GM13976 (cell line): ENCODE results near the gene CNRIP1.
A peak's percentile ranks its signal among the peaks of the same experiment; 100 is the strongest.

ENCODE experiments used
- DNase-seq: peaks from one replicate; pipeline ENCODE4 v3.0.0; 2012; ENCODE audit warnings: low spot score
- in situ Hi-C: fragments of 300-500 bp; cut with MboI; formaldehyde crosslinking; loops from one replicate; pipeline ENCODE4 v1.12.0; 2022; ENCODE audit warnings: low sequenced_read_pairs, mixed read lengths, inconsistent platforms; ENCODE audit not compliant: unreplicated experiment
- TF ChIP-seq, protein P1 (sequence below): IDR thresholded peaks from 2 replicates; pipeline ENCODE4 v1.5.1; 2012; ENCODE audit warnings: borderline replicate concordance, mild to moderate bottlenecking; ENCODE audit not compliant: insufficient read depth; ENCODE audit errors: extremely low read depth, missing control alignments, control extremely low read depth

Gene CNRIP1

DNA sequence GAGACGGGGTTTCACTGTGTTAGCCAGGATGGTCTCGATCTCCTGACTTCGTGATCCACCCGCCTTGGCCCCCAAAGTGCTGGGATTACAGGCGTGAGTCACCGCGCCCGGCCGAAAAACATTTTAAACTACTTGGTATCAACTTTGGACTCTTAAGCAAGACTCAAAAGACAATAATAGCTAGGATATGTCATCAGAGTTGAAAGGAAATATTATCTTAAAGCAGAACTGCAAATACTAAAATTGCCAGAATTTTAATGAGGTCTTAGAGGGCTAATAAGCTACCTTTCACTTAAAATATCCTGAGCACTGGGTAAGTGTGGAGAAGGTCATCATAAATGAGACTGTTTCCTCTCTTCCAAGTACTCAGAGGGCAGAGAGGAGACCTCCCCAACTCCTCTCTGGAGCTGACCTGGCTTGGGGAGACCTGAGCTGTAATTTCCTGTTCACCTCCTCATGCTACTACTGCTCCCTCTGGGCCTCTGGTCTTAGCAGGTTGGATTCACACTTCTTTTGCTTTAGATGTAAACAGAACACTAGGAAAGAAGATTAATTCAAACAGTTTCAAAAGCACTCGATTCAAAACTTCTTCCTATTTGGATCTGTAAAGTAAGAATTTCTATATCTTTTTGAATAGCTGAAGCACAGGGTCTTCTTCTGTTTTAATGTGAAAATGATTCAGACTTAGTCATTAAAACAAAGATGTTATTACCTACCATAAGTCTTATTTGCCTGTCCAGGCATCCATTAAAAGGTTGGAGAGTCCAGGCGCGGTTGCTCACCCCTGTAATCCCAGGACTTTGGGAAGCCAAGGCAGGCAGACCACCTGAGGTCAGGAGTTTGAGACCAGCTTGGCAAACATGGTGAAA is 16.5 kb downstream of the CNRIP1 start:
- TF ChIP-seq, protein P1, sequence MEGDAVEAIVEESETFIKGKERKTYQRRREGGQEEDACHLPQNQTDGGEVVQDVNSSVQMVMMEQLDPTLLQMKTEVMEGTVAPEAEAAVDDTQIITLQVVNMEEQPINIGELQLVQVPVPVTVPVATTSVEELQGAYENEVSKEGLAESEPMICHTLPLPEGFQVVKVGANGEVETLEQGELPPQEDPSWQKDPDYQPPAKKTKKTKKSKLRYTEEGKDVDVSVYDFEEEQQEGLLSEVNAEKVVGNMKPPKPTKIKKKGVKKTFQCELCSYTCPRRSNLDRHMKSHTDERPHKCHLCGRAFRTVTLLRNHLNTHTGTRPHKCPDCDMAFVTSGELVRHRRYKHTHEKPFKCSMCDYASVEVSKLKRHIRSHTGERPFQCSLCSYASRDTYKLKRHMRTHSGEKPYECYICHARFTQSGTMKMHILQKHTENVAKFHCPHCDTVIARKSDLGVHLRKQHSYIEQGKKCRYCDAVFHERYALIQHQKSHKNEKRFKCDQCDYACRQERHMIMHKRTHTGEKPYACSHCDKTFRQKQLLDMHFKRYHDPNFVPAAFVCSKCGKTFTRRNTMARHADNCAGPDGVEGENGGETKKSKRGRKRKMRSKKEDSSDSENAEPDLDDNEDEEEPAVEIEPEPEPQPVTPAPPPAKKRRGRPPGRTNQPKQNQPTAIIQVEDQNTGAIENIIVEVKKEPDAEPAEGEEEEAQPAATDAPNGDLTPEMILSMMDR = no peak
- no peak for DNase-seq
- in situ Hi-C loops = no loop called here

DNA sequence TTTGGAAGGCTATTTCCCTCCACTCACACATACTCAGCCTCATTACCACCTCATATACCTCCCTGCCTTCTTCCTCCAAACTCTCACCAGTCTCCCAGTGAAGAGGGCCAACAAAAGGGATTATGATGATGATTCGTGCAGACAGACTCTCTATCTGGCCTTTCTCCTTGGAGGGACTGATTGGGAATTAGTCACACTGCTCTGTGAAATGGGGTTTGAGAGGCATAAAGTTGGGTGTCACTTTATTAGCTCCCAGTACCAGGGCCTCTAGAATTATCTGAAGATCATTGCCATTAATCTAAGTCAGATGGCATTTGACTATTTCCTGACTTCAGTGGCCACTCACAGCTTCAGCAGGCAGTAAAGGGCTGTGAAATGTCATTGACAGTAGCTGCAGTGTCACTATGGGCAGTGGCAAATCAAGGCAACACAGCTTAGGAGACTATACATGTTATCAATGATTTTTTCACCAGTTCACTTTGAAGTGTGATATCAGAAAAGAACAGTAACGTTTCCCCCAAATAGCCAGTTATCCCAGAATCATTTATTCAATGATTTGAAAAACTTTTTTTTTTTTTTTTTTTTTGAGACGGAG is 17.4 kb downstream of the CNRIP1 start:
- DNase-seq = no peak
- in situ Hi-C loops = no loop called here
- TF ChIP-seq, protein P1 = no peak

DNA sequence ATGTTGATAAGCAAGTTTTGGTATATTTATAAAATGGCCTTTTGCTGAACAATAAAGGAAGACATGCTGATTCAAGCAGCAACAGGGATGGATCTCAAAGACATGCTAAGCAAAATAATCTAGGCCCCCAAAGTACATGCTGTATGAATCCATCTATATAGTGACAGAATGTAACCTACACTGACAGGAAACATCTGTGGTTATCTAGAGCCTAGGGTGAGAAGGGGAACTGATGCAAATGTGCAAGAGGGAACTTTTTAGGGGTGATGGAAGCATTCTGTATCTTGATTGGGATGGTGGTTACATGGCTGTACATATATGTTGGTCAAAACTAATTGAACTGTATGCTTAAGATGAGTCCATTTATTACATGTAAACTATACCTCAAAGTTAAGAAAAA is 24.2 kb downstream of the CNRIP1 start:
- peak; percentile 40 for DNase-seq
- in situ Hi-C loops = no loop called here
- TF ChIP-seq, protein P1 = no peak

DNA sequence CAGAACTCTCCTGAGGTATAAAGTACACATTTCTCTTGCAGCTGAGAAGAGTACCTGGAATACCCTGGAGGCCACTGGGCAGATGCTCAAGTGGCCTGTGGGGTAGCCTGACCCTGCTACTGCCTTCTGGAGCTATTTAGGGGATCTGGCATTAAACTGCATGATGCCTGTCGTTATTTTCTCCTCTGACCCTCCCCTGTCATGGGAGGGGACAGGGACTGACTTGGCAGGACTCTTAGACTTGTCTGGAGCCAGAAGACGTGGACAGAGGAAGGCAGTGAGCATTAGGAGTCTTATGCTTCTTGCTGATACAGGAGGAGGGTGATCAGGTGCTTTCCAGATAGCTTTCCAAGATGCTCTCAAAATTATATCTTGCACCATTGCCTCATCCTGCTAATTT is 24.8 kb downstream of the CNRIP1 start:
- in situ Hi-C loops = no loop called here

DNA sequence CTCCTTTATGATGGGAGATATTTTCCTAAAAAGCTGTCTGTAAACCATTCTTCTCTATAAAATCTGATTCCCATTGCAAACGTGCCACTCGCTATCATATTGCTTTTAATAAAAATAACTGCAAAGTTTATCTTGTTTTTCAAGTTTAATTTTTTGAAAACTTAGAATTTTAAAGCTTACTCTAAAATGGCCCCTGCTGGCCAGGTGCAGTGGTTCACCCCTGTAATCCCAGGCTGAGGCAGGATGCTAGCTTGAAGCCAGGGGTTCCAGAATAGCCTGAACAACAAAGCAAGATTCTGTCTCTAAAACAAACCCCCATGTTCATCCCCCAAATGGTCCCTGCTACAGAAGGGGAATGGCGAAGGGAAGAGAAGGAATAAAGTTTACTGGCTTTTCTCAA is 25.6 kb downstream of the CNRIP1 start:
- no peak for DNase-seq
- TF ChIP-seq, protein P1 = no peak
- in situ Hi-C loops = no loop called here

More for the DNA sequence above, 24.8 kb downstream of the CNRIP1 start:
- no peak for DNase-seq
- TF ChIP-seq, protein P1 = no peak

DNA sequence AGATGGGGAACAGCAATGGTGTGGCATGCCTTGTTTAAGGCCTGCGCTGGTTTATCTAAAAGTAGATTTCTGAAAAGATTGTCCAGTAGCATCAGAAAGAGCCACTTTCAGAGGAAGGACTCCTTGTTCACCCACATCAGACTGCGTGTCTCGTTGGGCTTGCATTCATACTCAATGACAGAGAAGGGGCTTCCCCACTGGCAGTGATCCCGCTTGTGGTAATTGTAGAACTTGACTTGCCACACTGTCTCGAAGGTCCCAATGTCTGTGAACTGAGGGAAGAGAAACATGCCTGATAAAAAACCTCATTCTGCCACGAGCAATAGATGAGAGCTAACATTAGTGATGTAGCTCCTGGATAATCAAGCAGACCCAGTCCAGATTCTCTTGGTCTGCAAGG is 26.0 kb downstream of the CNRIP1 start:
- in situ Hi-C loops = no loop called here
- no peak for DNase-seq
- TF ChIP-seq, protein P1 = no peak
